Heart left ventricle (tissue), 13 donors: ENCODE measurements around the gene OMA1.

Experiments used
- CTCF ChIP-seq, 12 donors: fragments of 200-600 bp; sonication (generic) in 4 of 12; IDR thresholded peaks; one replicate each; pipeline versions ENCODE4 v1.5.0 to v1.8.0; 2018 to 2022; ENCODE audit warnings: antibody characterized with exemption in 12 of 12, mild to moderate bottlenecking in 5 of 12
- POLR2A ChIP-seq, 2 donors: fragments of 450-650 bp; IDR thresholded peaks; one replicate each; pipeline ENCODE4 v1.6.1; 2017; ENCODE audit warnings: antibody characterized with exemption in 2 of 2, mild to moderate bottlenecking in 2 of 2, moderate library complexity in 2 of 2
- donor health status: ischemic (EF 13 %, LVEDD 7.1; RV severe dilation, severe dysfunction).
- donor health status: DM: no; HTN: yes; CAD: no.
- donor health status: DM: no; HTN: no; CAD: no.
- donor health status: ischemic (EF 25% LVEDD 6.9; RV normal size, moderate dysfunction).
- donor health status: ischemic (EF 25% LVEDD 5.7; RV mildly dilated, moderate dysfunction).
- donor health status: ischemic (EF 35%, LVEDD 5.7; RV mildly dilated, moderate dysfunction).
- donor health status: nonischemic (EF 11% LVEDD 7.7; RV severe dilation, severe dysfunction).
- donor health status: DM: yes; HTN: yes; CAD: no.
- donor health status: PGD.
- donor health status: ischemic (EF 29% LVEDD 5.4; RV normal size, mild dysfunction).
- donor health status: nonischemic (EF 23%, LVEDD 6.1; RV moderate dilation, normal function).

GRCh38 chr1:58592522-58593134 lies 46.1 kb upstream of the OMA1 start:
- TF ChIP-seq CTCF (IDR thresholded peaks at IDR 0.05), result no peak
- no peak for TF ChIP-seq POLR2A (IDR thresholded peaks at IDR 0.05)
